OCI-LY3 (cell line): ENCODE measurements around the gene PNPLA3.

Experiments
- H2AFZ ChIP-seq: fragments of 200-600, 300-600 bp; shearing (Covaris generic); 2 replicates; pipeline ENCODE4 v1.6.0; 2014; ENCODE audit warnings: antibody characterized with exemption, low read depth, low read length
- H3K27ac ChIP-seq: fragments of 200-600, 300-600 bp; sonication (generic); 2 replicates; pipeline ENCODE4 v1.5.1; 2014; ENCODE audit warnings: mild to moderate bottlenecking, low read length, moderate library complexity, mixed read lengths
- H3K27me3 ChIP-seq: fragments of 200-600, 300-600 bp; sonication (generic); 2 replicates; pipeline ENCODE4 v1.6.1; 2014; ENCODE audit warnings: low read depth, low read length, mixed read lengths
- H3K36me3 ChIP-seq: fragments of 200-600, 300-600 bp; sonication (generic); replicated peaks from 2 replicates; pipeline ENCODE3; 2014; ENCODE audit warnings: low read depth, low read length, mixed read lengths
- H3K4me1 ChIP-seq: fragments of 300-600, 200-600 bp; sonication (generic); 2 replicates; pipeline ENCODE4 v1.6.1; 2014; ENCODE audit warnings: low read length, mixed read lengths
- H3K4me2 ChIP-seq: fragments of 200-600, 300-600 bp; sonication (generic); 2 replicates; pipeline ENCODE4 v1.6.1; 2014; ENCODE audit warnings: low read length, mixed read lengths
- H3K4me3 ChIP-seq: fragments of 300-600, 200-600 bp; sonication (generic); 2 replicates; pipeline ENCODE4 v1.5.1; 2014; ENCODE audit warnings: antibody characterized with exemption, mild to moderate bottlenecking, low read length, moderate library complexity
- H3K79me2 ChIP-seq: fragments of 300-600, 200-600 bp; shearing (Covaris generic); 2 replicates; pipeline ENCODE4 v1.6.1; 2014; ENCODE audit warnings: mild to moderate bottlenecking, low read length, mixed read lengths
- H3K9ac ChIP-seq: fragments of 300-600, 200-600 bp; shearing (Covaris generic); 2 replicates; pipeline ENCODE4 v1.6.0; 2014; ENCODE audit warnings: mild to moderate bottlenecking, low read length, moderate library complexity
- H3K9me3 ChIP-seq: fragments of 200-600, 300-600 bp; shearing (Covaris generic); 2 replicates; pipeline ENCODE4 v1.6.1; 2014; ENCODE audit warnings: low read length, mixed read lengths; ENCODE audit not compliant: insufficient read depth
- H4K20me1 ChIP-seq: fragments of 200-600, 300-600 bp; sonication (generic); 2 replicates; pipeline ENCODE4 v1.6.1; 2016; ENCODE audit warnings: low read length, mixed read lengths; ENCODE audit not compliant: insufficient read depth
- CTCF ChIP-seq: fragments of 200-600, 300-600 bp; sonication (generic); IDR thresholded peaks from 2 replicates; pipeline ENCODE4 v1.5.1; 2014; ENCODE audit warnings: antibody characterized with exemption, low read length, low read depth
- EZH2phosphoT487 ChIP-seq: fragments of 200-600 bp; shearing (Covaris generic); IDR thresholded peaks from 2 replicates; pipeline ENCODE4 v1.6.1; 2018; ENCODE audit warnings: antibody characterized with exemption, mixed run types, low read depth

The PNPLA3 gene

DNA sequence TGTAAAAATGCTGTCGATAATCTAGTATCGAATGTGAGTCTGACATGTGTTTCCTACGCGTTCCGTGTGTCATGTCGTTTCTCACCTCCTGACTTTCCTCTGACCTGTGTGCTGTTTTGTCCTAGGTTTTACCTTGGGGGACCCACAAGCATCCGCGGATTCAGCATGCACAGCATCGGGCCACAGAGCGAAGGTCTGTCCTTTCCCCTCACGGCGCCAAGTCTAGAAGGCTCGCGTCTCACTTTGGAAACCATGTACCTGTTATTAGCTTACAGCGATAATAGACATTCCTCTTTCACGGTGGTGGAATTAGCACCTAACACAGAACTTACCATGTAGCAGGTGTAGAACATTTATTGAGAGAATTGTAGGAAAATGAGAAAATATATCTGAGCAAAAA lies 60.2 kb downstream of the PNPLA3 start:
- TF ChIP-seq EZH2phosphoT487: no peak
- no peak for TF ChIP-seq CTCF
- H3K27ac ChIP-seq: no peak overlapping the region
- no peak overlapping the region for H3K4me3 ChIP-seq
- H3K9me3 ChIP-seq: no peaks in the 10 kb centered on the region
- no peak overlapping the region for H3K9ac ChIP-seq
- no peak overlapping the region for H3K4me2 ChIP-seq
- no peaks in the 10 kb centered on the region for H3K4me1 ChIP-seq
- H4K20me1 ChIP-seq: no peaks in the 10 kb centered on the region
- no peak overlapping the region for H2AFZ ChIP-seq
- no peaks in the 10 kb centered on the region for H3K27me3 ChIP-seq
- peaks cover 31% of the 10 kb centered on the region for H3K36me3 ChIP-seq
- no peaks in the 10 kb centered on the region for H3K79me2 ChIP-seq

GRCh38 chr22:43985532-43985931 lies 61.9 kb downstream of the PNPLA3 start:
- H3K9ac ChIP-seq: no peak overlapping the region
- H3K4me3 ChIP-seq: no peak overlapping the region
- TF ChIP-seq CTCF (no peak), EZH2phosphoT487 (no peak)
- no peaks in the 10 kb centered on the region for H3K9me3 ChIP-seq
- H3K4me1 ChIP-seq: no peaks in the 10 kb centered on the region
- H3K4me2 ChIP-seq: no peak overlapping the region
- H3K27me3 ChIP-seq: no peaks in the 10 kb centered on the region
- no peaks in the 10 kb centered on the region for H4K20me1 ChIP-seq
- H3K79me2 ChIP-seq: no peaks in the 10 kb centered on the region
- peaks cover 31% of the 10 kb centered on the region for H3K36me3 ChIP-seq
- no peak overlapping the region for H2AFZ ChIP-seq
- no peak overlapping the region for H3K27ac ChIP-seq

DNA sequence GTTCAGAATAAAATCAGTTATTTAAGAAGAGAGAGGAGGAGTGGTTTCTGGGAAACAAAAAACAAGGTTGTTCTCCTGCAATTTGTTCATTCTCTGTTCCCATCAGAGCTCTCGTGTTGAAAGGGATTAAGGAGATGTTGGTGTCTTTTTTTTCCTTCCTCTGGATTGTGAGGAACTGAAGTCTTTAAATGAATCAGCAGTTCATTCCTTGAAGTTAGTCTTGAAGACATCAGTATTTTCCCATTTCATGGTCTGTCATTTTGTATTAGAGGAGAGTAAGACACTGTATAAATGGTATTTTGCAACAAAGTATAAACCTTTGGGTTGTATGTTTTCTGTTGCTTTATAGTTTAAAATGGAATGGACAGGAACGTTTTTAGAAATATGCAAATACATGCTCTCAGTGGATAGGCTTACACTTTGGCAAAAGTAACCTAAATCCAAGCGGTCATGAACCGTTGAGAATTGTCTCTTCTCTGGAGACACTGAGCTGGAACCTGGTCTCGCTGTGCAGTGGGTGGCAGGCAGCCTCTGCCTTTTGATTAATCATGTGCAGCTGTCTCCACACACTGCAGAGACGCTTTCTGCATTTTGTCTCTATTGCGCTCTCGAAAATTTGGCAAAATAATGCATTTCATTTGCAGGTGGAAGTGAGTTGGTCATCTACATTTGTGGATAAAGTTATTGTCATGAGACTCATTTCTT lies 64.7 kb downstream of the PNPLA3 start:
- no peak overlapping the region for H3K4me3 ChIP-seq
- H3K4me1 ChIP-seq: peaks cover under 1% of the 10 kb centered on the region; the same call in 1 of the 2 replicates
- no peak overlapping the region for H3K4me2 ChIP-seq
- peaks cover 42% of the 10 kb centered on the region for H3K36me3 ChIP-seq
- H3K27ac ChIP-seq: no peak overlapping the region
- H3K79me2 ChIP-seq: no peaks in the 10 kb centered on the region
- no peaks in the 10 kb centered on the region for H4K20me1 ChIP-seq
- no peak overlapping the region for H3K9ac ChIP-seq
- H2AFZ ChIP-seq: no peak overlapping the region
- no peaks in the 10 kb centered on the region for H3K27me3 ChIP-seq
- TF ChIP-seq EZH2phosphoT487 (no peak), CTCF (no peak)
- no peaks in the 10 kb centered on the region for H3K9me3 ChIP-seq

GRCh38 chr22:43988960-43989359 lies 65.4 kb downstream of the PNPLA3 start:
- Histone ChIP-seq H2AFZ (no peak overlapping the region), H4K20me1 (no peaks in the 10 kb centered on the region), H3K9ac (no peak overlapping the region), H3K9me3 (no peaks in the 10 kb centered on the region), H3K36me3 (peaks cover 43% of the 10 kb centered on the region), H3K4me3 (no peak overlapping the region), H3K27ac (no peak overlapping the region), H3K4me1 (peaks cover 4% of the 10 kb centered on the region; the same call in 1 of the 2 replicates), H3K4me2 (no peak overlapping the region), H3K79me2 (no peaks in the 10 kb centered on the region), H3K27me3 (no peaks in the 10 kb centered on the region)
- TF ChIP-seq CTCF: no peak
- TF ChIP-seq EZH2phosphoT487: no peak
